Hematopoietic multipotent progenitor cell treated with erythropoietin and hydrocortisone succinate and interleukin-3 and kit ligand, for 15 days (in vitro differentiated cells): Measurements from ENCODE around the gene BNIP1.

Experiments used
- DNase-seq: peaks from one replicate; pipeline ENCODE4 v3.0.0-alpha.2; 2015; ENCODE audit warnings: low spot score

BNIP1 gene

GRCh38 chr5:173211284-173211683 lies 67.0 kb downstream of the BNIP1 start:
- no peak for DNase-seq

- no peak for DNase-seq
Observed at GRCh38 chr5:173213236-173213933, 69.1 kb downstream of the BNIP1 start.
